Measurements from ENCODE around the gene C4orf50.
"Not testable (repeated sequence)": the region's sequence is repeated elsewhere in the genome, so short reads cannot be mapped to it uniquely, and the experiment has no call there.

The C4orf50 gene

DNA sequence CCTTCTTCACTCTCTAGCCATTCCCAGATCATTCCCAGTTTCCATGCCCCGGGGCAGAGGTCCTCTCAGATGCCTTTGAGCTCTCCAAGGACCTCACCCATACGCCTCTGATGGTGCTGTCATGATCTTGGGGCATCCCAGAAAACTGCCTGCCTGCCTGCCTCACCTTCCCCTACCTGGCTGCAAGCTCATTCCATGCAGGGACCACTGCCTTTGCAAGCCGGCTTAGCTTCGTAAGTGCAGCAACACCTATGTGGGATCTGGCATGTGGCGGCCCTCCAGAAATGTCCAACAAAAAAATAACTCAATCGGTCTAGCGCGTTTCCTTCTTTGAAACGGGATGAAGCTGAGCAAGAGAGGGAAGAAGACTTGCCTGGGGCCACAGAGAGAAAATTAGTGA is 53.0 kb downstream of the C4orf50 start:
- DNase-seq: no peak

DNA sequence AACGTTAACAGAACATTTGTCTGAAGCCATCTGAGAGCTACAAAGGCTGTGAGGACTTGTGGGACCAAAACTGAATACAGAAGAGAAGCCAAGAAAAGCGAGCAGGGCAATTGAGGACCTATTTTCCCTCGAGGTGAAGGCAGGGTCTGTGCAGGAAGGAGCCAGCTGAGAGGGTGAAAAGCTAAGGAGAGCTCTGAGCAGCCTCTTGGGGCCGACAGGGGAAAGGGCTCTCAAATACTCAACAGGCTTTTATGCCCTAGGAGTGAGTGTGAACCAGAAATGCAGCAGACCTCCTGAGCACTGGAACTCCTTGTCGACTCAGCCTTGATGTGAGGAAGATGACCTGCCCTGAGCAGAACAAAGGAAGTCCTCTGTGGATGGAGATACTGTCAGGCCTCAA is 54.2 kb downstream of the C4orf50 start:
- DNase-seq: no peak

DNA sequence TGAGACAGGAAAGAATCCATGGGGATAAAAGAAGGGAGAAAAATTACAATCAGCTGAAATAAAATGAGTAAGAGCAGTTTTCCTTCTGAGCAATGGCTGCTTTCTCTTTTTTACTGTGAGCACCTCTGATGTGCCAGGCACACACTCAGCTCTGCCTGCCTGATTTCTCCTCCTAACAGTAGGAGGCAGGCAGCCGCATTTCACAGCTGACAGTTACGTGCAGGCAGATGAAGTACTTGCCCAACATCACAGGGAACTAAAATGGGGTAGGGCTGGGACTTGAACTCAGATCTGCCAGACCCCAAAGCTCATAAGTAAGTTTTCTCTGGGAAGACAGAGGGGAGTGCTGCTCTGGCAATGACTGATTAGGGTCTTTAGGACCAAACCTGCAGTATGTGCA is 54.6 kb downstream of the C4orf50 start:
- no peak for DNase-seq

DNA sequence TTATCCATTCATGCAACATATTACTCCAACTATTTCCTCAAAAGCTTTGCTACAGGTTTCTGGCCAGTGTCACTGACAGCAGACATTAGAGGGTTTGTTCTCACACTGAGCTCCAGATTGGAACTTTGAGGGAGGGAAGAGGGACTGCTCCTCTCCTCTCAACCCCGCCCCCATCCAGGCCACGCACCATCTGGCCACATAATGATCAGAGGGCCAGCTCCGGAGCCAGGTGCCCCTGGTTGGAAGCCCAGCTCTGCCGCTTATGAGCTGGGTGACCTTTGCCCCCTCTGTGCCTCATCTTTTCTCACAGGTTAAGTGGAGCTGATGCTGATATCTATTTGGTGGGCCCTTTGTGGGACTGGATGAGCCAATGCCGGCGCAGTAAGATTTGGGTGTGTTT is 55.8 kb downstream of the C4orf50 start:
- no peak for DNase-seq

DNA sequence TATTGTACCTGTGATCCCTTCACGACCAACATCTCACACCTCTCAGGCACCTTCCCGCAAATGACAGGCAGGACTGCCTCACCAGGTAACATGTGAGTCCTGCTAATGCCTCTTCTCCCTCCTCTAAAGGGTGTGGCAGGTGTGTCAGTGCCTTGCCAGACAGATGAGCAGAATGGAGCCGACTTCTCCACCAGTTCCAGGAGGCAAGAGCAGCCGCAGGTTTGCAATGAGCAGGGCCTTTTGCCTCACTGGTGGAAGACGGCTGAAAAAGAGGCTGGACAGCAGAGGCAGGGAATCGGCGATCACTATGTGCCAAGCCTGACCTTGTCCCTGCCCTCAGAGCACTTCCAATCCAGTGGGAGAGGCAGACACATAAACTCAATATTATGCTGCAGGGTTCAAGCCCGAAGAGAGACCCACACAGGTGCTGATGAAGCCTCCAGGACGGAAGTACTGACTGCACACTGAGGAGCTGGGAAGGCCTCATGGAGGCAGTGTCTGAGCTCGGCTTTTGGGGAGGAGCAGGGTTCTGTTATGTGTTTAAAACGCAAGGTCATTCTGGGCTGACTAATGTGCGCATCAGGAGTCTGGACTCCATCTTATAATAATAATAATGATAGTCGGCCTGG is 57.9 kb downstream of the C4orf50 start:
- no peak for DNase-seq

DNA sequence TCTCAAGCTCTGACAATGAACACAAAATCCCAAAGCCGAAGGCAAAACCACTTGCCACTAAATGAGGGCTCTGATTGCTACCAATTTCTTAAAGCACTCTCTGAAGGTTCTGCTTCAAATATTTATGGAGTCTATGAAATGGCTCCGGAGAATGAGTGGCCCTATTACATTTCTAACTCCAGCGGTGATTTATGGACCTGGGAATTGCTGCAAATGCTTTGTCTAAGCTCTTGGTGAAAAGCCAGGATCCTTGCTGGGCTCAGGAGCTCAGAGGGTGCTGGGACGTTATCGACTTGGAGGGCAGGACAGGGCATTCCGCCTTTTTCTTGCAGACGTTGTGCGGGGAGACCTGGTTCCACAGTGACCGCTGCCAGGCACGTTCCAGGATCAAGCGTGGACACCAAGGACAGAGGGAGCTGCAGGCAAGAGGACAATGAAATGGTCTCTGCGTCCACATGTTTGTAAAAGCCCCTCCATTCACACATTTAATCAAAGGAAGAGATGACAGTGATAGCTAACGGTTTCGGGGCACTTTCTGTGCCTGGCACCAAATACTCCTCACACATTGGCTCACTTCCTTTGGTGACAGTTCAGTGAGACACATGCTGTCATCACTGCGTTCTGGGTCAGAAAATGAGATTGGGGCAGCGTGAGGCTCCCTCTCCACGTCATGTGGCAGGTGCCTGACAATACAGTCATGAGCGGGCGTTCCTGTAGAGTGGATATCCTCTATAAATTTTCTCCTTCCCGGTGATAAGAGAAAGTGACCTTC is 58.8 kb downstream of the C4orf50 start:
- no peak for DNase-seq

DNA sequence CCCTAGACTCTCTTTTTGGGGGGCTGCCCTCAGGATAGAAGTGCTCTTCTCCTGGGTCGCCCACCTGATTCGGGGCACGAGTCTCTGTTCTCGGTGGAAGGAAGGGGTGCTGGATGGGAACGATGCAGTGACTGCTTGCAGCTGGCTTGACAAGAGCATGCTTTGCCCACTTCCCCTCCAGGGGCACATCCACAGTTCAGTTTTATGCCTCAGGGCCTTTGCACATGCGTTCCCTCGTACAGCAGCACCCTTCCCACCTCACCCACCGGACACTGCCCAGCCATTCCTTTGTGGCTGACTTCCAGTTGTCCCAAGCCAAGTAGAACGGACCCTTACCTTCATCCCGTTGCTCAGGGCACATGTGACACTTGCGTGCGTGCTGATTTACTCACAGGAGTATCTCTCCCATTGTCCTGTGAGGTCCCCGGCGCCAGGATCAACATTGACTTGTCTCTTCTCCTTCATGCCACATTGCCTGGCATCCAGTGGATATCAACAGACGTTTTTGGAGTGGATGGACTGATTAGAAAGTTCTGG is 60.0 kb downstream of the C4orf50 start:
- no peak for DNase-seq

DNA sequence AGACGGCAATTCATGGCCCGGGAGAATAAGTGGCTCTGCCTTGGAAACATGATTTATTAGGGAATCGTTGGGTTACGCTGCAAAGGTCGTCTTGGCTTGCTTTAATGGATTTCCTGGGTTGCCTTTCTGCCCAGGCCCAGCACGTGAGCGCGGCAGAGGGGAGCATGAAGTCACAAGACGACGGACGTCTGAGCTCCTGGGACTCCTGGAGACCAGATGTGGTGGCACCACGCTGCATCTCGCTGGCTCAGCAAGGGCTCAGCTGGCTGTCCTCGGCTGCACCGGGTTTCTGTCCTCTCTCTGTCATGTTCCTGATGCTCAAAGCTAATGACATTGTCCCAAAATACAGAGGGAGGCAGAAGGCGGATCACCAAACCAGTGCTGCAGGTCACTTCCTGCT is 61.2 kb downstream of the C4orf50 start:
- no peak for DNase-seq

DNA sequence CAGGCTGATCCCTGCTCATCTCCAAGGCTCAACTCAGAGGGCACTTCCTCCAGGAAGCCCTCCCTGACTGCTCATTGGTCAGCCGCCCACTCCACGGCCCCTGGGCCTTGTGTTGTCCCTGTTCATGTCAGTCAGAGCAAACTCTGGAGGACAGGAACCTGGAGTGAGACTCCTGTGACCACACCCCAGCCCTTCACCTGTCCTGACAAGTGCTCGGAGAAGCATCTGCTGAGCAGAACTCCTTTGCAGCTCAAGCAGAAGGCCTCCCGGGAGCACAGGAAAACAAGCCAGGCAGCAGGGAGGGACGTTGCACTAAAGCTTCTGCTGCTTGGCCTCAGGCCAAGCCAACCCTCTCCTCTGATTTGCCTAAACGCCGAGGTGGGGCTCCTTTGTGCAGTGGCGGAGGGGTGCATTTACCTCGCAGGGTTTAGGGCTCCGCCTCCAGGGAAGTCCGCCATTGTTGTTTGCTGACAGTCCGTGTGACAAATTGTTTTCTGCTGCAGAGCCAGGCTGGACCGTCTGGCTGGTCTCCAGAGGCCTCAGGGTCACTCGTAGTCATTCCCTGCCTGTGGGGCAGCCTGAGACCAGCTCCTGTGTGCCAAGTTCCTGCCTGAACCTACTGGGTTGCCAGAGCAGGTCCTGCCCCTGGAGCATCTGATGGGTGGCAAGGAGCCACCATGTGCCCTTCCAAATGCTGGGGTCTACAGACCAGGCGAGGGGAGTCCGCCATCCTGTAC is 61.8 kb downstream of the C4orf50 start:
- DNase-seq: no peak

DNA sequence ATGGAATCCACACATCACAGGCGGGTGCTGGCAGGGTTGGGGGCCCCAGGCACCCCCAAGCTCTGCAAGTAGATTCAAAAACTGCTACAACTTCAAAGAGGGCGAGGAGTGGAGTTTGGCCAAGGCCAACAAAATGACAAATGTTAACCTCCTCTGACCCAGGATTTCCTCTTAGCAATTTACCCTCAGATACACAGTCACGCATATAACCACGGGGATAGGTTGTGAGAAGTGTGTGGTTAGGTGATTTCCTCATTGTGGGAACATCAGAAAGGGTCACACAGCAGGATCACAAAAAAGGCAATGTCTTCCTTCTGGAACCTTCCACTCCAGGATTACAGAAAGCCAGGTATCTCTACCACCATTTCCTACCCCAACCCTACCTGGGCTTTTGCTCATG is 62.4 kb downstream of the C4orf50 start:
- no peak for DNase-seq

DNA sequence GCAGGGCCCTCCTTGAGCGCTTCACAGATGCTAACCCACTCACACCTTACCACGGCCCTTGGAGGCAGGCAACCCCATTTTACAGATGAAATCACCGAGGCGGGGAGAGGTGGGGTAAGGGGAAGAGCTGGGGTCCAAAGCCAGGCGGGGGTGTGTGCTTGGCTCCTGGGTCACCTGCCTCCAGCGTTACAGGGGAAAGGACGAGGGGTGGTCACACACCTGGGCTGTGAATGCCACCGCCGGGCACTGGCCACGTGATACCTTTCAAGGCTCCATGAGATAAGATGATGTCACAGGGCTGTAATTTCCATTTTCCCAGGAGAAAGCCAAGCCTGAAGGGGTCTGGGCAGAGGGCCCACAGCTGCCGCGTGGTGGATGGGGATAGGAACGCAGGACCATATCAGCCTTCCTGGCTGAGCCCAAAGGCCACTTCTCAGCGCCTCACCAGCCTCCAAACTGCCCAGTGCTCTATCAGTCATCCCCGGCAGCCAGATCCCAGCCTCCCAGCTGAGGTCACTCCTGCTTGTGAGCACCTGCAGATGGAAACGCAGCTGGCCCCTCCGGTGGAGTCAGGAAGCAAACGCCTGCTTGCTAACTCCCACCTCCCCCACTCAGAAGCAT is 62.9 kb downstream of the C4orf50 start:
- DNase-seq: no peak

DNA sequence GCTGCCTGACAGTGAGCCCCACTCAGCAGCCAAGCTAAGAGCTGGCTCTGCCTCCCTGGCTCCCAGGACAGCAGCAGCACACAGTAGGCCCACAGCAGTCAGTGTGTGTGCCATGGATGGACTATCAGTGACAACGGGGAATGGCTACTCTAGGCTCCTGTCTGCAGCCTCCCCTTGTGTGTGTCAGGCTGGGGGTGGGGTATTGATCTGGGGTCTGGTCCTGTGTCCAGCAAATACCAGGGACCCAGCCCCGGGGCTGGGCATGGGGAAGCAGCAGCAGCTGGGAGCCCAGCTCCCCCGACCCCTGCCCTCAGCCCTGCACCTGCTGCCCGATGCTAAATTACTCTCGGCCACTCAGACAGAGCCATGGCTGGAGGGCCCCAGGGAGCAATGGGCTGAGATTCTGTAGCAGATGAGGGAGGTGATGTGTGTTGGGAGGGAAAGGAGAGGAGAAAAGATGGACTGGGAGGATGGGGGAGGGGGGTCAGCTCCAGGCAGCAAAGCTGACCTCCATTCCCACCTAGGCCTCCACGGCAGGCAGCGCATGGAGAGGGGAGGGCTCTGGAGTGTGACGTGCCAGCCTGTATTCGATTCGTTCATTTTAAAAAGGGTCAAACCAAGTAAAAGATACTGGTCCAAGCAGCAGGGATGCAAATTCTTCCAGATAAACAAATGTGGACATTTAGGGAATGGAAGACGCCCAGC is 64.0 kb downstream of the C4orf50 start:
- no peak for DNase-seq

DNA sequence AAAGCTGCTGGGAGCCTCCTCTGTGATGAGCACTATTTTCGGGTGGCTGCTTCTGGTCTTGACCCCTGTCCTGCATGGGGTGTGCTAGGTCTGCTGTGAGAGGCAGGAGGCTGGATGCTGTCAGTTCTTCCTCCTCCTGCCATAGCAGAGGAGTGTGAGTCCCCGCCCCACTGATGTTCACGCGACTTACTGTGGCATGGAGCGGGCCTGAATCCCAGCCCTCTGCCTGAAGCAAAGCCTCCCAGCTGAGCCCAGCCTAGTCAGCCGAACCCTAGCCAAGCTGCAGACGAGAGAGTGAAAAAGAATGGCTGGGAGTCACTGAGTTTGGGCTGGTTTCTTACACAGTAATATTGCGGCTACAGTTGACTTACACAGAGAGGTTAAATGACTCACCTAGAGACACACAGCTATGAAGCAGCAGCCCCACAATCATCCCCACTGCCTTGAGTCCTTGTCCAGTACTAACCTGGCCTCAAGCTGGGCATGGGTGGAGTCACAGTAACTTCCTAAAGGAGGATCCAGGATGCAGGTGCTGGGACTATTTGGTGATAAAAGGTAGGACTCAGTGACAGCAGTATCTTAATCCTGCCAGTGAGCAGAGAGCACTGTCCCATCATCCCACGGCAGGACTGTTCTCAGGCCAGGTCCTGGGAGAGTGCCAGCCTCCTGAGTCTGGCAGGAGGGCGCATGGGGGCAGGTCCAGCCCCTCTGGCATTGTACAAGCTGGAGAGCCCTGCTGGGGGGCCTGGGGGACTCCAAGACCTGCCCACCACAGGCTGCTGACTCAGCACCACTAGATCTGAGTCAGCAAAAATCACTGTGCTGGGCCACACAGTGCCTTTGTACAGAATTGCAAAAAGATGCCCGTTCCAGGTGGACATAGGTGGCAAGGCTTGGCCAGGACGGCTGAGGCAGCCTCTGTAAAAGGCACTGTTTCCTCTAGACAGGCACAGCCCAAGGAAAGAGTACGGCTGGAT is 65.0 kb downstream of the C4orf50 start:
- DNase-seq: no peak

DNA sequence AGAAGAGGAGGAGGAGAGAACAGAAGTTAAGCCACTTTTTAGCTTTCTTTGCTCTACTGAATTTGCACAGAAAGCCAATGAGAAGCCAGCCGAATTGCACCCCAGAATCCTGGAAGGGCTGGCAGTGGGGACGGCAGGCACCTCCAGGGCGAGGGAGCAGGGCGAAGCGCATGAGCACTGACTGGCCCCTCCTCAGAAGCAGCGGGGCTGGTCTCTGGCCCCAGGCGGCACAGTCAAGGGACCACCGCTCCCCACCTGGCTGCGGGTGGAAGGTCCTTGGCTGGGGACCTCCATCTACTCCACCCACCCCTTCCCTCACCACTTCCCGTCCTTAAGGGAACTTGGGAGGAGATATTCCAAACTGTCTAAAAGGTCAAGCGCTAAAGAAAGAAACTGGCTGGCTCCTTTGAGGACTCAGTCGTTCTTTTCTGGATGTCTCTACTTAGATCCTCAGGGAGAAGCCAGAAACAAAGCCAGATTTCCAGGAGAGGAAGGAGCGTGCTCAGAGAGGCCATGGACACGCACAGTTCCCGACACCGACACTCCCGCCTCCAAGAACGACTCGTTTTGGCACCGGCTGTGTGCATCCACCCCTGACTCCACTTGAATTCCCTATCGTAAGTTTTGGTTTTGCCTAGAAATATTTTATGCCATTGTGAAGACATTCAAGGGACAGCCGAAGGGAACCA is 65.8 kb downstream of the C4orf50 start:
- DNase-seq: no peak

DNA sequence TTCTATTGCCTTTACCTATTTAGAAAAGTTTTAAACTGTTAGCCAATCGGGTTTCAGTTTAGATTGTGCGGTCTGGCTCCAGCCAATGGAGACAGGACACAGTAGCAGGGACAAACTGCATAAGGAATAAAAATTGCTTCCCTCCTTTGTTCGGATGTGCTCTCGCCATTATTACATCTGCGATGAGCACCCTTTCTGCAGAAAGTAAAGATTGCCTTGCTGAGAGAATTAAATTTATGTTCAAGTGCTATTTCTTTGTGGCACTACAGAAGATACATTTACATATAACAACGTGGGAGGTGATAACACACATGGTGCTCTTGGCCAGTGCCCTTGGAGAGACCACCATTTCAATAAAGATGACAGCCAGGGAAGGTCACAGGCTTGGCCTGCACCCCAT is 71.6 kb downstream of the C4orf50 start:
- not testable (repeated sequence) for DNase-seq

DNA sequence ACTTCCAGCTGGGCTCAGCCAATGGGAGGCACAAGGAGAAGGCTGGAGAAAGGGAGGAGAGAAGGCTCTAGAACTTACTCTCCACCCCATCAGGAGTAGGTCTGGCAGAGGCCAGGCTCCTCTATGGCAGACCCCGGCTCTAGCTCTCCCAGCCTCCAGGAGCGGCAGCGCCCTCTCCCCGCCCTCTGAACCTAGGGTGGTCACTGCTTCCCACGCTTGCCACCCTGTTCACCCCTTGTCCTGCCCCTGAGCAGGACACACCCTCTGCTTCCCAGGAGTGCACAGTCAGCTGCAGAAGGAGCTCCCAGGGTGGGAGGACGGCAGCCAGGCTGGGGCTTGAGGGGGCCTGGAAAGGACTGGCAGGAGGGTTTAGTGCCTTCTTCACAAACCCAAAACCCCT is 72.3 kb downstream of the C4orf50 start:
- DNase-seq: no peak

DNA sequence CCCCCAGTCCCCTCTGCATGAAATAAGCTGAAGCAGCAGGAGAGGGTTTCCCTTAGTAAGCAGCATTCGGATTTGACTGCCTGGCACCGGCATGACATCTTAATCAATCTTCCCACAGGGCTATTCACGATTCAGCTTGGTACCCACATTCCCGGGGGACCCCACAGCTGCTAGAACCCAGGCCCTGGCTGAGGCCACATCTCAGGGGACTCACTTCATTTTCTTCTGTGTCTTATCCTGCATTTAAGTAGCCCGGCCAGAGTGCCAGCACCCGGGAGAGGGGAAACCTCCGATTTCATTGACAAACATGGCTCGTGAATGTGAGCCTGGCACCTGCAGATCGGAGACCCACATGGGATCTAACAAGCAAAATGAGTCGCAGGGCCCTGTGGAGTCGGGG is 73.1 kb downstream of the C4orf50 start:
- no peak for DNase-seq

DNA sequence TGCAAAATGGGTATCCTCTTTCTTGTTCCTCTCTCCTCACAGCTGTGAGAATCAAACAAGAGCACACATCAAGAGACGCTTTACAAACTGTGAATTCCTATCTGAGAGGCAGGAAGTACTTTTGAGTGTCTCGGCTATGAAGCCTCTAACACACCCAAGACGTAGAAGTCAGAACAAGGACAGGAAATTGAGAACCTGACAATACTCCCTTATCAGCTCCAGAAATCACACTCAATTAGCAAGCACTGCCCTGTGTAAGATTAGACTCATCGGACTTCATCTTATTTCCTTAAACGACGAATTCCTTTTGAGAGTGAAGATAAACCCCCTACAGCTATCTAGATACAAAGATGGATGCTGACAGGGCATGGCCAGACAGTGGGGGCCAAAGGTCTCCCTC is 74.7 kb downstream of the C4orf50 start:
- no peak for DNase-seq

DNA sequence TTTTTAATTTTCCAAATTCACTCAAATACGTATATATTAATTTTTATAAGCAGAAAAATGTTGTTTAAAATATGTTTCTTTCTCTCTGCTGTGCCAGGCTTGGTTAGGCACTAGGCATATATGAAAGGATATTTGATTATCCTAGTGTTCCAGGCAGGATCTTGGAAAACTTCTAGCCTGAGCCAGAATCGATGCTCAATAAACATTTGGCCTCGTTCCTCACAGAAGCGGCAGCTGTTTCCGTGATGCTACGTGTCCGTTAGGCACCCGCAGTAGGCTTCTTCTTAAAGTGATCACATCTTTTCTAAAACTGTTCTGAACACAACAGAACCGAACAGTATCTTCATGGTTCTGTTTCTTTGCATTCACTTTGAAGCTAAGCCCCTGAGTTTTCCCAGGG is 75.3 kb downstream of the C4orf50 start:
- DNase-seq: no peak

DNA sequence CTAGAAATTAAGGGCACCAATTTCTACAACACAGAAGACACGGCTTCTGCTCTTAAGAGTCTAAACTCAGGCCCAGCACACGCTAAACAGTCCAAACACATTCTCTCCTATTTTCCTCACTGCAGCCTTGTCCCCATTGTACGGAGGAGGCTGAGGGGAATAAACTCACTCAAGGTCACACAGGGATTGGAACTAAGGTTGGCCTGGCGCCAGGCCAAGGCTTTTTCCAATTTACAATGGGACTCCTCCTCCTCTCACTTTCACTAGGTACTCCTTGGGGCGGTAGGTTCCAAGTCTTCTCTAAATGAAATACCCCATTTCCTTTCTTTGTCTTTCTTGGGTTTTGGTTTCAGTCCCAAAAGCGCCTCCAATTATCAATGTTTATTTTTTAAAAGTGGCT is 76.6 kb downstream of the C4orf50 start:
- no peak for DNase-seq

Data from hippocampal formation (tissue), 2 donors.